HepG2 (cell line): Measurements from ENCODE around the gene RBP5. TPM values are rescaled to one million over a fixed set of nuclear protein-coding genes. Genes with fewer than 3 reads are reported as not detected.

Source experiments
- ATAC-seq: fragments of 200-7000 bp; cut with Tn5 transposase; 3 replicates; pipeline ENCODE4 v1.9.1; 2020; ENCODE audit warnings: mild to moderate bottlenecking, moderate library complexity
- BruUV-seq: library from RNA; stranded (reverse); fragments of 400-500 nt; replicated peaks from 2 replicates; lab custom pipeline; 2021; lab: Mats Ljungman, UMichigan
- CTCF ChIA-PET: fragments of 300-600 bp; formaldehyde crosslinking; extraction: SDS; loops from one replicate; lab custom pipeline; 2021; ENCODE audit warnings: low total read pairs, inconsistent platforms, low intra/inter-chr PET ratio; lab: Yijun Ruan, JAX
- POLR2A ChIA-PET: fragments of 350-600 bp; sonication (Branson Sonifier 250); formaldehyde crosslinking; loops from one replicate; lab custom pipeline; 2020; ENCODE audit warnings: antibody characterized with exemption, inconsistent platforms; lab: Yijun Ruan, JAX
- DNase-seq: peaks from one replicate; pipeline ENCODE4 v3.0.0-alpha.2; 2015; ENCODE audit warnings: low spot score
- FAIRE-seq: peaks from 3 replicates; lab custom pipeline; 2011; peaks lifted over from hg19 to GRCh38; lab: Jason Lieb, UNC
- H2AFZ ChIP-seq: one replicate; pipeline ENCODE4 v1.6.1; 2011; ENCODE audit warnings: low read length, inconsistent platforms
- H3K27ac ChIP-seq: fragments of 300-600 bp; 3 replicates; pipeline ENCODE4 v1.8.0; 2011; ENCODE audit warnings: mixed run types, mild to moderate bottlenecking, mixed read lengths, low read length, inconsistent platforms; ENCODE audit not compliant: insufficient read depth; ENCODE audit errors: extremely low read length
- H3K27me3 ChIP-seq, 2 experiments: fragments of 200-600 bp in 1 of 2; 2 replicates in 1 of 2; 3 replicates in 1 of 2; pipeline versions ENCODE4 v1.6.0 to v1.8.0; 2011; ENCODE audit warnings: low read length in 2 of 2, mild to moderate bottlenecking in 2 of 2, moderate library complexity in 2 of 2, inconsistent platforms in 1 of 2; ENCODE audit not compliant: insufficient read depth in 2 of 2, control insufficient read depth in 1 of 2
- H3K36me3 ChIP-seq, 2 experiments: fragments of 200-600 bp in 1 of 2; replicated peaks in 1 of 2; 2 replicates in 1 of 2; 3 replicates in 1 of 2; pipeline versions ENCODE4 v1.5.1 to v1.8.0; 2011; ENCODE audit warnings: low read length in 2 of 2, inconsistent platforms in 1 of 2; ENCODE audit not compliant: insufficient read depth in 2 of 2, control insufficient read depth in 1 of 2
- H3K4me1 ChIP-seq: 2 replicates; pipeline ENCODE4 v1.5.1; 2012; ENCODE audit warnings: low read length, inconsistent platforms; ENCODE audit not compliant: insufficient read depth
- H3K4me2 ChIP-seq: 2 replicates; pipeline ENCODE4 v1.6.0; 2011; ENCODE audit warnings: low read depth, low read length, inconsistent platforms
- H3K4me3 ChIP-seq, 3 experiments: fragments of 200-600 bp in 1 of 3; sonication (generic), shearing (Covaris generic) in 1 of 3; replicated peaks in 1 of 3; 2 replicates each; pipeline ENCODE4 v1.5.1; 2011 to 2016; ENCODE audit warnings: low read length in 3 of 3, inconsistent platforms in 2 of 3, low read depth in 2 of 3, mild to moderate bottlenecking in 2 of 3, control low read depth in 1 of 3, mixed read lengths in 1 of 3; ENCODE audit not compliant: insufficient read depth in 1 of 3
- H3K79me2 ChIP-seq: one replicate; pipeline ENCODE4 v1.6.1; 2011; ENCODE audit warnings: low read length, inconsistent platforms; ENCODE audit not compliant: insufficient read depth
- H3K9ac ChIP-seq: 2 replicates; pipeline ENCODE4 v1.6.0; 2011; ENCODE audit warnings: mild to moderate bottlenecking, low read depth, low read length, inconsistent platforms; ENCODE audit not compliant: insufficient read depth
- H3K9me3 ChIP-seq: 2 replicates; pipeline ENCODE4 v1.5.1; 2012; ENCODE audit warnings: mild to moderate bottlenecking, low read length
- H4K20me1 ChIP-seq: 2 replicates; pipeline ENCODE4 v1.6.0; 2011; ENCODE audit warnings: inconsistent platforms, mild to moderate bottlenecking, low read length, moderate library complexity; ENCODE audit not compliant: insufficient read depth
- ARID2 ChIP-seq: sonication (generic); formaldehyde crosslinking; IDR thresholded peaks from 2 replicates; pipeline ENCODE4 v1.8.1; 2022; ENCODE audit warnings: mild to moderate bottlenecking, missing genetic modification reagents, borderline replicate concordance
- ATF7 ChIP-seq, 2 experiments: fragments of 450-650 bp in 1 of 2; sonication (generic) in 1 of 2; formaldehyde crosslinking in 1 of 2; IDR thresholded peaks; 2 replicates each; pipeline versions ENCODE4 v1.4.0 to v1.6.1; 2016 to 2020; ENCODE audit warnings: antibody characterized with exemption in 1 of 2, mild to moderate bottlenecking in 1 of 2, missing genetic modification reagents in 1 of 2
- BRD4 ChIP-seq: sonication (generic); formaldehyde crosslinking; IDR thresholded peaks from 2 replicates; pipeline ENCODE4 v1.4.0; 2020; ENCODE audit warnings: missing genetic modification reagents
- FOSL1 ChIP-seq: sonication (generic); formaldehyde crosslinking; IDR thresholded peaks from 2 replicates; pipeline ENCODE4 v1.9.0; 2021; ENCODE audit warnings: missing genetic modification reagents, borderline replicate concordance
- GPN1 ChIP-seq: sonication (generic); formaldehyde crosslinking; IDR thresholded peaks from 2 replicates; pipeline ENCODE4 v1.5.1; 2020; ENCODE audit warnings: missing genetic modification reagents, borderline replicate concordance
- MTA1 ChIP-seq: sonication (generic); formaldehyde crosslinking; IDR thresholded peaks from 2 replicates; pipeline ENCODE4 v1.4.0; 2020; ENCODE audit warnings: missing genetic modification reagents, mild to moderate bottlenecking, borderline replicate concordance
- MTA3 ChIP-seq: sonication (generic); formaldehyde crosslinking; IDR thresholded peaks from 2 replicates; pipeline ENCODE4 v1.4.0; 2020; ENCODE audit warnings: missing genetic modification reagents
- PHB2 ChIP-seq: fragments of 450-650 bp; IDR thresholded peaks from 2 replicates; pipeline ENCODE4 v1.6.1; 2018; ENCODE audit not compliant: partially characterized antibody
- ZBTB3 ChIP-seq: sonication (generic); formaldehyde crosslinking; IDR thresholded peaks from 2 replicates; pipeline ENCODE4 v1.4.0; 2020; ENCODE audit warnings: low read depth, mild to moderate bottlenecking, moderate library complexity, missing genetic modification reagents, borderline replicate concordance
- ZFX ChIP-seq: sonication (generic); formaldehyde crosslinking; IDR thresholded peaks from 2 replicates; pipeline ENCODE4 v1.4.0; 2020; ENCODE audit warnings: mild to moderate bottlenecking, low read depth, missing genetic modification reagents, moderate library complexity
- ZHX2 ChIP-seq, 2 experiments: sonication (generic) in 1 of 2; formaldehyde crosslinking in 1 of 2; IDR thresholded peaks; 2 replicates each; pipeline versions ENCODE4 v1.6.1 to v1.9.0; 2014 to 2022; ENCODE audit warnings: antibody characterized with exemption in 1 of 2, borderline replicate concordance in 1 of 2, inconsistent platforms in 1 of 2, low read depth in 1 of 2, missing genetic modification reagents in 1 of 2
- ZNF317 ChIP-seq: sonication (generic); formaldehyde crosslinking; IDR thresholded peaks from 2 replicates; pipeline ENCODE4 v1.5.0; 2020; ENCODE audit warnings: mild to moderate bottlenecking, missing genetic modification reagents
- whole genome bisulfite sequencing: methylation state at CpG from one replicate; pipeline ENCODE4 v1.1.6; 2017; ENCODE audit warnings: low lambda C conversion rate; 5-methylcytosine and 5-hydroxymethylcytosine counted together
- in situ Hi-C: cut with HindIII; loops from 2 replicates; pipeline ENCODE4 v1.10.0; 2017; ENCODE audit warnings: low pct_unique_long_range_greater_than_20kb; ENCODE audit not compliant: extremely low pct_ligation_motif_present
- intact Hi-C: fragments of 100-400 bp; cut with micrococcal nuclease; formaldehyde crosslinking; loops from one replicate; pipeline ENCODE4 v1.10.0; 2022; ENCODE audit not compliant: unreplicated experiment
- polyA plus RNA-seq, 8 experiments: library from polyadenylated mRNA; depleted of rRNA in 3 of 8; stranded (reverse) in 7 of 8; unstranded in 1 of 8; fragments of >200 nt; fragmentation: Illumina TruSeq in 4 of 8; extraction: Trizol in 4 of 8; gene quantifications; 2 replicates each; pipeline versions ENCODE4 v1.2.1 to v1.2.3, GENCODE V29; 2011 to 2016; ENCODE audit warnings: low read depth in 4 of 8, missing spikeins in 1 of 8, mixed read lengths in 1 of 8; ENCODE audit not compliant: insufficient read depth in 1 of 8
- total RNA-seq, 5 experiments: library from RNA; depleted of rRNA; stranded (reverse); fragments of >200 nt; fragmentation: Illumina TruSeq; extraction: Trizol; gene quantifications; 2 replicates each; pipeline ENCODE4 v1.2.3, GENCODE V29; 2016; ENCODE audit warnings: low read depth in 1 of 5

The RBP5 gene
- total and polyA plus RNA-seq, 2 of the 13 experiments (the other 11 are each of a cell fraction or from before 2014, with no cell fraction given), result 13.8 to 19.8 TPM

- Histone ChIP-seq H3K79me2 (no peaks in the 10 kb centered on the region), H3K27ac (no peak within 1 kb of the TSS), H2AFZ (no peak within 1 kb of the TSS), H3K4me2 (peak within 1 kb of the TSS; percentile 73), H4K20me1 (no peaks in the 10 kb centered on the region; the same call in 1 of the 2 replicates), H3K9ac (peak within 1 kb of the TSS; percentile 13; the same call in 1 of the 2 replicates), H3K9me3 (no peaks in the 10 kb centered on the region), H3K27me3 (peaks cover 0 to 2% of the 10 kb centered on the region in 2 experiments; a peak in 1 of 5 replicates), H3K4me3 (peak within 1 kb of the TSS; percentile 53 to 68 (median 53); a peak in 5 of 6 replicates), H3K4me1 (peaks cover 27% of the 10 kb centered on the region), H3K36me3 (no peaks in the 10 kb centered on the region)
- peak; percentile 48 for DNase-seq
- POLR2A ChIA-PET, result interaction anchor here (1.0 to 2.7 kb wide), 3 partner anchors 16 to 148 kb away, joined by 4 to 9 read pairs (median 6); partner anchors contain the start of genes C12orf57, C1S and RNU7-1
- intact Hi-C loops (loop anchor here (1.0 to 2.0 kb wide), 3 partner anchors 16 to 148 kb away; partner anchors contain the start of genes C12orf57, C1RL and C1S), in situ Hi-C loops (loop anchor here (5.0 kb wide), 1 partner anchor 35 kb away; no protein-coding TSS in a partner anchor)
- CTCF ChIA-PET, result interaction anchor here (0.7 to 5.0 kb wide), 8 partner anchors 10 to 148 kb away, joined by 3 to 45 read pairs (median 4); partner anchors contain the start of genes C12orf57, C1RL, C1S and LPCAT3
- 10% methylated on average over 16 of the region's 16 CpGs for WGBS
- no TSS peak for BruUV-seq
- ATAC-seq, result peak; percentile 52
- peak; percentile 76 for FAIRE-seq
- TF ChIP-seq ATF7 (IDR thresholded peaks at IDR 0.05) (no peak), ATF7 (CRISPR knock-in tag; IDR thresholded peaks at IDR 0.05) (no peak), BRD4 (CRISPR knock-in tag) (no peak), MTA3 (CRISPR knock-in tag) (no peak), GPN1 (CRISPR knock-in tag) (no peak), ARID2 (CRISPR knock-in tag) (no peak), ZNF317 (no peak), ZFX (0 out of 2 replicates have a peak, but pooled peaks have one; percentile 28), MTA1 (CRISPR knock-in tag) (no peak), ZBTB3 (CRISPR knock-in tag) (no peak), FOSL1 (CRISPR knock-in tag) (no peak), ZHX2 (IDR thresholded peaks at IDR 0.05; ENCODE audit: low read depth) (no peak), ZHX2 (CRISPR knock-in tag; IDR thresholded peaks at IDR 0.05; ENCODE audit: borderline replicate concordance) (no peak), PHB2 (no peak)
Observed at GRCh38 chr12:7092229-7092985, 36.3 kb downstream of the RBP5 start, which contains the start of gene C1R. Gene C1R (minus strand): TSS chr12:7092445. CDS start chr12:7092388, 57 bp downstream.
